Stomach (tissue), 9 donors: ENCODE measurements around the gene TBPL2. TPM values are rescaled to one million over a fixed set of nuclear protein-coding genes. Genes with fewer than 3 reads are reported as not detected.

Experiments
- DNase-seq, 2 donors: peaks; one replicate each; pipeline versions ENCODE4 v3.0.0 to v3.0.0-alpha.2; 2013 to 2019
- H3K27ac ChIP-seq, 5 donors: fragments of 200-600 bp in 4 of 5; sonication (generic) in 4 of 5; one replicate each; pipeline ENCODE4 v1.5.1; 2013 to 2019; ENCODE audit warnings: mild to moderate bottlenecking in 1 of 5, moderate library complexity in 1 of 5
- H3K27me3 ChIP-seq, 3 donors: fragments of 200-600 bp; sonication (generic); one replicate each; pipeline ENCODE4 v1.5.1; 2017 to 2019; ENCODE audit warnings: mixed run types in 1 of 3
- H3K36me3 ChIP-seq, 4 donors: fragments of 200-600 bp; sonication (generic); 1 replicate in 3 of 4; 2 replicates in 1 of 4; pipeline ENCODE4 v1.5.1; 2016 to 2019
- H3K4me1 ChIP-seq, 4 donors: fragments of 200-600 bp; sonication (generic); one replicate each; pipeline ENCODE4 v1.5.1; 2016 to 2019
- H3K4me3 ChIP-seq, 4 donors: fragments of 200-600 bp; sonication (generic) in 3 of 4; one replicate each; pipeline ENCODE4 v1.5.1; 2016 to 2019; ENCODE audit warnings: mild to moderate bottlenecking in 1 of 4
- H3K9me3 ChIP-seq, 4 donors: fragments of 200-600 bp; sonication (generic); one replicate each; pipeline ENCODE4 v1.5.1; 2016 to 2019
- CTCF ChIP-seq, 7 experiments: fragments of 450-650 bp in 4 of 7; fragments of 200-600 bp in 3 of 7; sonication (generic) in 3 of 7; IDR thresholded peaks; one replicate each; pipeline ENCODE4 v1.5.1; 2016 to 2019; ENCODE audit warnings: antibody characterized with exemption in 7 of 7, control low read depth in 2 of 7, mild to moderate bottlenecking in 1 of 7
- EP300 ChIP-seq: sonication (generic); formaldehyde crosslinking; IDR thresholded peaks from one replicate; pipeline ENCODE4 v1.6.1; 2017; ENCODE audit warnings: antibody characterized with exemption
- POLR2A ChIP-seq, 4 donors: fragments of 450-650 bp; IDR thresholded peaks; one replicate each; pipeline ENCODE4 v1.6.1; 2016; ENCODE audit warnings: antibody characterized with exemption in 4 of 4, control low read depth in 2 of 4, mild to moderate bottlenecking in 1 of 4, moderate library complexity in 1 of 4
- POLR2AphosphoS5 ChIP-seq, 3 donors: sonication (generic); formaldehyde crosslinking; IDR thresholded peaks; one replicate each; pipeline ENCODE4 v1.6.1; 2016; ENCODE audit warnings: antibody characterized with exemption in 3 of 3
- WGBS, 5 donors: extraction: QIAGEN DNeasy Blood & Tissue Kit in 3 of 5; methylation state at CpG; one replicate each; pipeline versions ENCODE4 v1.1.5 to v1.1.7; 2013 to 2018; 5-methylcytosine and 5-hydroxymethylcytosine counted together
- intact Hi-C: fragments of 100-400 bp; cut with DNase I; formaldehyde crosslinking; loops from one replicate; pipeline ENCODE4 v1.15.1; 2023; ENCODE audit warnings: low total_unique reads
- polyA plus RNA-seq, 3 donors: library from polyadenylated mRNA; stranded (reverse); fragments of 200-250 nt; gene quantifications; one replicate each; pipeline ENCODE4 v1.2.3, GENCODE V29; 2013
- total RNA-seq, 5 donors: library from RNA; depleted of rRNA; stranded (reverse); fragments of >200 nt; gene quantifications; one replicate each; pipeline versions ENCODE4 v1.1.0 to v1.2.3, GENCODE V29; 2014 to 2016
- donor health status: healthy with polysubstance abuse.
- donor health status: Bipolar disorder and iron deficiency.
- donor health status: healthy.

TBPL2 gene
- total and polyA plus RNA-seq, 8 donors = not detected

DNA sequence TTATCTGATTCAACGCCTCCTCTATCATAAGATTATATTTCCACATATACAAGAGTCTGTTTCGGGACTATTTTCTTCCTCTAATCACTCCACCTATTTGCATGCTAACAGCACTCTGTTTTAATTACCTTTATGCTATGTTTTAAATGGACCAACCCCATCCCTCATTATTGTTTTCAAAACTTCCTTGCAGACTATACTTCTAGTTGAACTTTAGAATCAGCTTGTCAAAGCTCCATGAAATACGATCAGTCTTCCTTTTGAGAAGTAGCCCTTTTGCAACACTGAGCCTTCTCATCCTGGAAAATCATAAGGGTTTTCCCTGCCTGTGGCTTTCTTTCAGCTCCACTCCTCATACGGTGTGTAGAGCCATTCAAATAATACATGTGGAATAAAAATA lies 65.6 kb downstream of the TBPL2 start:
- intact Hi-C loops = no loop called here
- Histone ChIP-seq H3K27me3 (no peaks in the 10 kb centered on the region), H3K27ac (no peak overlapping the region), H3K9me3 (no peaks in the 10 kb centered on the region), H3K4me1 (peaks cover 0 to 4% (median 0%) of the 10 kb centered on the region in 4 donors), H3K4me3 (no peak overlapping the region), H3K36me3 (peaks cover 11 to 82% (median 65%) of the 10 kb centered on the region in 4 donors)
- DNase-seq = no peak
- WGBS, 5 donors = 85 to 93% (median 89%) methylated on average over 4 of the region's 4 CpGs
- no peak for TF ChIP-seq CTCF (IDR thresholded peaks at IDR 0.05)
- no peak for TF ChIP-seq POLR2AphosphoS5 (IDR thresholded peaks at IDR 0.05)
- no peak for TF ChIP-seq EP300
- no peak for TF ChIP-seq POLR2A (IDR thresholded peaks at IDR 0.05)

DNA sequence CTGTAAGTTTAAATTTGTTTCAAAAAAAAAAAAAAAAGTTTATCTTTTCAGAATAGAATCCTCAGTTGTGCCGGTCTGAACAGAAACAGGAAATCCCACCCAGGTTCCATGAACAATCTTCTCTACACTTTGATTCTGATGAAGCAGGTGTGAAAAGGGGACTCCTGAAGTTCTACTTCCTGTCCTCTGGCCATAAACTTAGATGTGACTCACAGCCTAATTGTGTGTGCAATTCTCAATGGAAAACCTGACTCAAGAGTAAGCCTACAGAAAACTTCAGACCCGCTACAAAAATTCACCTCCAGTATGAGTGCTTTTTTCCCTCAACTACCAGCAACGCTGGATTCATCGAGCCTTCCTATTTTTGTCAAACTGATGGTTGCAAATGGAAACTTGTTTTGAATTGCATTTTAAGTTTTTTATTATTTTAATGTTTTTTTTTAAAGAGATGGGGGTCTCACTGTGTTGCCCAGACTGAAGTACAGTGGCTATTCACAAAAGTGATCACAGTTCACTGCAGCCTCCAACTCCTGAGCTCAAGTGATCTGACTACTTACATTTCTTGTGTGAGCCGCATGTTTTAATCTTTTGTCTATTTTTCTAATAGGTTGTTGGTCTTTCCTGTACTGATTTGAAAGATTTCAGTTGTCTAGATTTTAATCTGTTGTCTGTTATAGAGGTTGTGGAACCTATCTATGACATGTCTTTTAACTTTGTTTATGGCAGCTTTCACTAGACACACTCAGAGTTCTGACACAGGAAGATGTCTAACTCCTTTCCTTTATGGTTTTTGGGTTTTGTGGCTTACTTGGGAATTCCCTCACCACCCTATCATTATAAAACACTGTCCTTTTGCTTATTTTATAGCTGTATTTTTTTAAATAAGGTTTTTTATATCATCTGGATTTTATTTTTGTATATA lies 66.4 kb downstream of the TBPL2 start:
- Histone ChIP-seq H3K27ac (no peak overlapping the region), H3K4me3 (no peak overlapping the region), H3K9me3 (no peaks in the 10 kb centered on the region), H3K27me3 (no peaks in the 10 kb centered on the region), H3K36me3 (peaks cover 7 to 82% (median 65%) of the 10 kb centered on the region in 4 donors), H3K4me1 (peaks cover 0 to 6% (median 0%) of the 10 kb centered on the region in 4 donors)
- TF ChIP-seq EP300 (no peak), POLR2AphosphoS5 (IDR thresholded peaks at IDR 0.05) (no peak), CTCF (IDR thresholded peaks at IDR 0.05) (no peak), POLR2A (IDR thresholded peaks at IDR 0.05) (no peak)
- WGBS, 5 donors = 74 to 90% (median 85%) methylated on average over 5 of the region's 5 CpGs
- DNase-seq = no peak
- intact Hi-C loops = no loop called here

- TF ChIP-seq EP300 = no peak
- TF ChIP-seq POLR2A (IDR thresholded peaks at IDR 0.05) = no peak
- TF ChIP-seq CTCF (IDR thresholded peaks at IDR 0.05) = no peak
- TF ChIP-seq POLR2AphosphoS5 (IDR thresholded peaks at IDR 0.05) = no peak
These were observed 67.6 kb downstream of the TBPL2 start for GRCh38 chr14:55372825-55373224.

DNA sequence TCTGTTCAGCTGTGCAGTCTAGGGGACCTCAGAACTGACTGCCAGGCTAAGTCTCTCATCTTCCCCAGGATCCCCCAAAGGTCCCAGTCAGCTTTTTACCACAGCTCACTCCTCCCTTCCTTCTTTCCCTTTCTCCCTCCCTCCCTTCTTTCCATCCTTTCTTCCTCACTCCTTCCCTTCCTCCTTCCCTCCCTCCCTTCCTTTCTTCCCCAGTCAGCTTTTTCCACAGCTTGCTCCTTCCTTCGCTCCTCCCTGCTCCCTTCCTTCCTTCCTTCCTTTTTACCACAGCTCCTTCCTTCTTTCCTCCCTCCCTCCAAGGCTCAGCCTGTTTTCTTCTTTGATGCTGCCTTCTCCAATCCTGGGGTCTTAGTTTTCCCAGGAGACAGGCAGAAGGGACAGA lies 68.0 kb downstream of the TBPL2 start:
- no peak overlapping the region for H3K27ac ChIP-seq
- H3K4me3 ChIP-seq = no peak overlapping the region
- no peak for TF ChIP-seq CTCF (IDR thresholded peaks at IDR 0.05)
- no peak for TF ChIP-seq POLR2AphosphoS5 (IDR thresholded peaks at IDR 0.05)
- TF ChIP-seq POLR2A (IDR thresholded peaks at IDR 0.05) = no peak
- no peak for TF ChIP-seq EP300
- 90 to 100% (median 94%) methylated on average over 1 of the region's 1 CpG for WGBS, 5 donors
- DNase-seq = no peak
- intact Hi-C loops = no loop called here
- peaks cover 0 to 6% (median 0%) of the 10 kb centered on the region in 4 donors for H3K4me1 ChIP-seq
- no peaks in the 10 kb centered on the region for H3K9me3 ChIP-seq
- H3K27me3 ChIP-seq = no peaks in the 10 kb centered on the region
- H3K36me3 ChIP-seq = peaks cover 15 to 82% (median 65%) of the 10 kb centered on the region in 4 donors

More at GRCh38 chr14:55372825-55373224, 67.6 kb downstream of the TBPL2 start:
- H3K27me3 ChIP-seq = no peaks in the 10 kb centered on the region
- peaks cover 15 to 82% (median 65%) of the 10 kb centered on the region in 4 donors for H3K36me3 ChIP-seq
- H3K4me1 ChIP-seq = peaks cover 0 to 6% (median 0%) of the 10 kb centered on the region in 4 donors
- intact Hi-C loops = no loop called here
- DNase-seq = no peak
- no peak overlapping the region for H3K27ac ChIP-seq
- H3K4me3 ChIP-seq = no peak overlapping the region
- WGBS, 5 donors = 94 to 98% (median 96%) methylated on average over 7 of the region's 7 CpGs
- no peaks in the 10 kb centered on the region for H3K9me3 ChIP-seq
